NCI-H128 (cell line): ENCODE data around the gene STX4.

ENCODE experiments used
- DNase-seq: peaks from one replicate; lab custom pipeline; 2025; ENCODE audit not compliant: unreplicated experiment; lab: John Stamatoyannopoulos, UW

Gene STX4

GRCh38 chr16:31083556-31083955, 50.2 kb downstream of the STX4 start:
- DNase-seq: no peak

DNA sequence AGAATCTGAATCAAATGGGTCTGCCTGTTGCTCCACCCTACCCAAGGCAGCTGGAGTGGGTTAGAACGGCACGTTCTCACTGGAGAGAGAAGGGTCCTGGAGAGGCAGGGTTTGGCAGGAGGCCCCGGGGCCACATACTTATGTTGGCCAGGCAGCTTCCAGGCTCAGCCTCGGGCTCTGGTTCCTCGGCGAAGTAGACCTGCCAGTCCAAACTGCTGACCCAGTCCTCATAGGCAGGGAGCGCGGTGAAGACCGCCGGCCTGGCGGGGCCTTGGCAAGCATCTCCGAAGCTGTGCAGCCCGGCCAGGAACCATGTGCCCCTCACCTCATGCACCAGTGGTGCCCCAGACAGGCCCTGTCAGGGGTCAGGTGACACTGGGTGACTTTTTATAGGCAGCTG, 50.6 kb downstream of the STX4 start:
- DNase-seq: no peak

GRCh38 chr16:31084584-31085302, 51.4 kb downstream of the STX4 start:
- DNase-seq: no peak

- no peak for DNase-seq
These were observed 52.1 kb downstream of the STX4 start for GRCh38 chr16:31085411-31085810.

DNA sequence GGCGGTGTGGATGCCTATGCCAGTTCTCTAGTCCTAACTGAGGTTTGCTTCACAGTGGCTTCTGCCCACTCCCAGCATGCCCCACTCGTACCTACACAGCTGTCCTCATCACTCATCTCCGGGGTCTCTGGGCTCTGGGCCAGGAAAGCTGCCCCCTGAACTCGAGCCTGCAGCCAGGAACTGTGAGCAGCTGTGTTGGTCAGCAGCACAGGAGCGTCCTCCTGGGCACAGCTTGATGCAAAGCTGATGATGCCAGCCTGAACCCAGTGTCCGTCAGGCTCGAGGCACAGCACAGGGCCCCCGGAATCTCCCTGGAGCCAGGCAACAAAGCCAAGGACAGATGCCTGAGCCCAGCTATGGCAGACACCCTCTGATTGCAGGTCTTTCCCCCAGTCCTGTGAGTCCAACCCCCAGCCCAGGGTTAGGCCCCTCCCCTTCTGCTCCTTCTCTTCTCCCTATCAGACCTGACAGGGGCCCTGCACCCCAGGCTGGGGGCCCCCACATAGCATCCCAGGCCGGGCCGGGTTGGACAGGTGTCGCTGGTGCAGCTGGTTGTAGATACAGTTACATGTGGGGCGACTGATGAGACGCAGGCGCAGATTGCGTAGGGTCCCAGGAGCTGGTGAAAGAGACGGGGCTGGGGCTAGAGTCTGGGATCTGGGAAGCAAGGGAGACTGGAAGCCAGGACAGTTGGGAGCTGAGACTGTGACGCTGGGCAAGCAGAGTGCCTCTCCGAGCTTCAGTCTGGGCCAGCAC, 52.7 kb downstream of the STX4 start:
- no peak for DNase-seq

DNA sequence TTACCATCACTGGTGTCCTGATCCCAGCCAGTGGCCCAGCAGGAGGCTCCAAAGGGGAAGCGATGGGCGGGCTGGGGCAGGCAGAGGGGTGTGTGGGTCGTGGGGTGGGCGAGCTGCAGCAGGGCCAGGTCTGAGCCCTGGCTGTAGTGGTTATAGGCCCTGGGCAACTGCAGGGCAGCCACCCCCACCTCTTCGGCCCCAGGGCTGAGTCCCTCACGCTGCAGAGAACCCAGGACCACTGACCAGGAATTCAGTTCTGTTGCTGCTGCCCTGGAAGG, 53.2 kb downstream of the STX4 start:
- DNase-seq: no peak

DNA sequence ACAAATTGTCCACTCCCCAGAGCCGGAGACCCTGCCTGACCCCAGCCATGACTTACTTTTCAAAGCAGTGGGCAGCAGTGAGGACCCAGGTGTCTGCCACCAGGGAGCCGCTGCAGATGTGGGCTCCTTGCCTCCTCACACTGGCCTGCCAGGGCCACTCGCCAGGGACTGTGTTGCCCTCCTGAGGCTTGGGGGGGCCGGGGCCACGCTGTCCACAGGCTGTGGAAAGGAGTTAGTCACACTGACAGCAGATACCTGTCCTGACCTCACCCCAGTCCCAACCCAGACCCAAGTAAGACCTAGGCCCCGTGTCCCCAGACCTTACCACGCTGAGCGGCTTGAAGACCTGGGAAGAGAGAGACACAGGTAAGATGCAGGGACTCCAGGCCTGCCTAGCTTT, 54.1 kb downstream of the STX4 start:
- DNase-seq: no peak

- DNase-seq: no peak
These were observed 54.6 kb downstream of the STX4 start for GRCh38 chr16:31087971-31088370.

GRCh38 chr16:31088459-31089183, 55.3 kb downstream of the STX4 start, which contains the start of gene PRSS53:
Gene PRSS53, minus strand, starts transcription at chr16:31088943. Its CDS starts 134 bp downstream, at chr16:31088809.
- no peak for DNase-seq

DNA sequence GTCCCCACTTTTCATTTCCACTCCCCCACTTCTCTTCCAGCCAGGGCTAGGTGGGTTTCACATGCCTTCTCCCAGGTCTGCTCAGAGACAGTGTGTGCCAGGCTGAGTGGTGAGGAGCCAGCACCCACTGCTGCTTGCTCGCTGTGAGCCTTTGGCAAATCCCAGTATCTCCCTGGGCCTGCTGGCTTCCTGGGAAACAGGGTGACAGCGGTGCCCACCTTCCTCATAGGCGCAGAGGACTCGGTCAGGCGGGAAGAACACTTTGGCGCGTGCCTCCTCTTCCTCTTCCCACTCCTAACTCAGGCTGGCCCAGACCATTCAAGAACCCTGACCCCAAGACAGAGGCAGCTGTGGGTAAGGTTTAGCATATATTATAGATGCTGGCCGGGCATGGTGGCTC, 55.8 kb downstream of the STX4 start:
- DNase-seq: no peak
